Fibroblast of lung (primary cell): Measurements from ENCODE around the gene TLL1. TPM values are rescaled to one million over a fixed set of nuclear protein-coding genes. Genes with fewer than 3 reads are reported as not detected.

Source experiments
- DNase-seq, 2 donors: peaks; one replicate each; pipeline versions ENCODE4 v3.0.0 to v3.0.0-alpha.2; 2010; ENCODE audit warnings: low read depth in 2 of 2
- H2AFZ ChIP-seq: 2 replicates; pipeline ENCODE4 v1.5.1; 2012; ENCODE audit warnings: low read length, control low read depth, inconsistent platforms
- H3K27ac ChIP-seq: 2 replicates; pipeline ENCODE4 v1.5.1; 2011; ENCODE audit warnings: low read length, control low read depth; ENCODE audit not compliant: insufficient read depth
- H3K27me3 ChIP-seq: 2 replicates; pipeline ENCODE4 v1.5.1; 2011; ENCODE audit warnings: mild to moderate bottlenecking, low read length; ENCODE audit not compliant: control insufficient read depth, insufficient read depth
- H3K36me3 ChIP-seq: 2 replicates; pipeline ENCODE4 v1.5.1; 2011; ENCODE audit warnings: low read length; ENCODE audit not compliant: control insufficient read depth, insufficient read depth
- H3K4me1 ChIP-seq: 2 replicates; pipeline ENCODE4 v1.5.1; 2011; ENCODE audit warnings: low read length; ENCODE audit not compliant: control insufficient read depth, insufficient read depth; ENCODE audit errors: extremely low read depth
- H3K4me2 ChIP-seq: 2 replicates; pipeline ENCODE4 v1.5.1; 2011; ENCODE audit warnings: low read length, control low read depth; ENCODE audit not compliant: insufficient read depth; ENCODE audit errors: extremely low read depth
- H3K4me3 ChIP-seq, 4 experiments: fragments of 200-600 bp in 1 of 4; sonication (generic) in 1 of 4; replicated peaks in 1 of 4; 2 replicates each; pipeline ENCODE4 v1.5.1; 2011 to 2016; ENCODE audit warnings: low read length in 4 of 4, low read depth in 3 of 4, mild to moderate bottlenecking in 3 of 4, control low read depth in 2 of 4, inconsistent platforms in 1 of 4, mixed read lengths in 1 of 4; ENCODE audit not compliant: insufficient read depth in 1 of 4; ENCODE audit errors: control extremely low read depth in 1 of 4
- H3K79me2 ChIP-seq: 2 replicates; pipeline ENCODE4 v1.5.1; 2012; ENCODE audit warnings: mild to moderate bottlenecking, low read length, inconsistent platforms; ENCODE audit not compliant: control insufficient read depth, insufficient read depth
- H3K9ac ChIP-seq: 2 replicates; pipeline ENCODE4 v1.5.1; 2011; ENCODE audit warnings: mild to moderate bottlenecking, low read length, control low read depth; ENCODE audit not compliant: insufficient read depth
- H3K9me3 ChIP-seq: 2 replicates; pipeline ENCODE4 v1.5.1; 2012; ENCODE audit warnings: low read depth, low read length; ENCODE audit not compliant: control insufficient read depth, insufficient read depth
- H4K20me1 ChIP-seq: 2 replicates; pipeline ENCODE4 v1.5.1; 2011; ENCODE audit warnings: low read length; ENCODE audit not compliant: control insufficient read depth, insufficient read depth; ENCODE audit errors: extremely low read depth
- CTCF ChIP-seq, 2 donors: IDR thresholded peaks in 1 of 2; conservative IDR thresholded peaks in 1 of 2; 1 replicate in 1 of 2; 2 replicates in 1 of 2; pipeline ENCODE4 v1.5.1; 2011 to 2012; ENCODE audit warnings: low read length in 2 of 2, control low read depth in 1 of 2, inconsistent platforms in 1 of 2, low read depth in 1 of 2, mild to moderate bottlenecking in 1 of 2
- EZH2 ChIP-seq: IDR thresholded peaks from 2 replicates; pipeline ENCODE4 v1.5.1; 2012; ENCODE audit warnings: low read length, control low read depth, mild to moderate bottlenecking; ENCODE audit errors: missing control alignments
- polyA plus RNA-seq, 2 donors: library from polyadenylated mRNA; depleted of rRNA in 1 of 2; stranded (reverse) in 1 of 2; unstranded in 1 of 2; fragments of >200 nt; gene quantifications; 2 replicates each; pipeline ENCODE4 v1.2.1, GENCODE V29; 2011 to 2012; ENCODE audit warnings: missing spikeins in 1 of 2
- total RNA-seq: library from RNA; depleted of rRNA; stranded (reverse); fragments of >200 nt; gene quantifications from 2 replicates; pipeline ENCODE4 v1.2.1, GENCODE V29; 2014

The TLL1 gene
- total and polyA plus RNA-seq, 2 donors (not counting 1 experiment from before 2014, with no cell fraction given) = 0.33 to 2.7 TPM

GRCh38 chr4:165873298-165874071, 448 bp downstream of the TLL1 start:
- H3K4me1 ChIP-seq = no peaks in the 10 kb centered on the region
- peak overlapping the region; percentile 75 for H3K4me2 ChIP-seq
- H3K9ac ChIP-seq = peak overlapping the region; percentile 5
- peak overlapping the region; percentile 33 for H2AFZ ChIP-seq
- peak; percentile 44 for TF ChIP-seq EZH2
- no peak for TF ChIP-seq CTCF (conservative IDR thresholded peaks at IDR 0.05 in 1 of 2, IDR thresholded peaks at IDR 0.05 in 1 of 2; ENCODE audit: low read depth in 1 of 2, low read length in 2 of 2)
- no peaks in the 10 kb centered on the region for H4K20me1 ChIP-seq
- H3K4me3 ChIP-seq = peak overlapping the region; percentile 28 to 65 (median 47)
- H3K27me3 ChIP-seq = peaks cover 14% of the 10 kb centered on the region
- H3K36me3 ChIP-seq = no peaks in the 10 kb centered on the region
- peak; percentile 5 to 35 for DNase-seq
- no peaks in the 10 kb centered on the region for H3K9me3 ChIP-seq
- no peaks in the 10 kb centered on the region for H3K79me2 ChIP-seq
- H3K27ac ChIP-seq = no peak overlapping the region

DNA sequence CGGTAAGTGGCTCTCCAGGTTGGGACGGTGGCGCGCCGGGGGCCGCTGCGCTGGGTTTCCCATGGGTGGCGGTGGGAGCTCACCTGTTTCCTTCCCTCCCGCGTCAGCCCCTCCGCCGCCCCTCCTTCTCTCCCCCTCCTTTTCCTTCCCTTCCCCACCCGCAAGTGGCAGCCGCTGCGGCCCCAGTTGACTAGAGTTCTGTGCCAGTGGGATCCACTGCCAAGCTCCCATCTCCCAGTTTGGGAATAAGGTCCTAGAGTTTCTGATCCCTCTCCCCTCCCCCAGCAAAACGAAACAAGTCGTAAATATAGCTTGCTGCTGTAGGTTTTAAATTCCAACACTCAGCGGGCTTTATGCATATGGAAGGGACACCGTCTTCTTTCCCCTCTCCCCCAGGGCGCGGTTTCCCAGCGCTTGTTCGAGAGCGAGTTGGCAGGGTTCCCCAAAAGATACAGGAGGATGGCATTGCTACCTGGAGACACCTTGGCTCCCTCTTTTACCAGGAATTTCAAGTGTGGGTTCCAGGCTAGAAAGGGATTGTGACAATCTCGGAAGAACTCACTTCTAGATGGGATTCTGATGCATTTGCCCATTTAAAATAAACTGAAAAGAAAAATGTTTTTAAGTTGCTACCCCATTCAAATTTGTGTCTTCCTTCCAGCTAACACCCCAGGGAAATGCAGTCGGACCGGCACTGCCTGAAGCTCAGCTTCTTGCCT, 1.2 kb downstream of the TLL1 start:
- no peak overlapping the region for H3K9ac ChIP-seq
- no peak overlapping the region for H2AFZ ChIP-seq
- TF ChIP-seq CTCF (conservative IDR thresholded peaks at IDR 0.05 in 1 of 2, IDR thresholded peaks at IDR 0.05 in 1 of 2; ENCODE audit: low read depth in 1 of 2, low read length in 2 of 2) (no peak), EZH2 (peak; percentile 60)
- H3K36me3 ChIP-seq = no peaks in the 10 kb centered on the region
- no peaks in the 10 kb centered on the region for H3K9me3 ChIP-seq
- H3K27ac ChIP-seq = no peak overlapping the region
- no peaks in the 10 kb centered on the region for H4K20me1 ChIP-seq
- DNase-seq = no peak
- no peaks in the 10 kb centered on the region for H3K79me2 ChIP-seq
- no peaks in the 10 kb centered on the region for H3K4me1 ChIP-seq
- H3K4me2 ChIP-seq = peak overlapping the region; percentile 48
- peaks cover 14% of the 10 kb centered on the region for H3K27me3 ChIP-seq
- H3K4me3 ChIP-seq = peak overlapping the region; percentile 28 to 54 (median 44)

DNA sequence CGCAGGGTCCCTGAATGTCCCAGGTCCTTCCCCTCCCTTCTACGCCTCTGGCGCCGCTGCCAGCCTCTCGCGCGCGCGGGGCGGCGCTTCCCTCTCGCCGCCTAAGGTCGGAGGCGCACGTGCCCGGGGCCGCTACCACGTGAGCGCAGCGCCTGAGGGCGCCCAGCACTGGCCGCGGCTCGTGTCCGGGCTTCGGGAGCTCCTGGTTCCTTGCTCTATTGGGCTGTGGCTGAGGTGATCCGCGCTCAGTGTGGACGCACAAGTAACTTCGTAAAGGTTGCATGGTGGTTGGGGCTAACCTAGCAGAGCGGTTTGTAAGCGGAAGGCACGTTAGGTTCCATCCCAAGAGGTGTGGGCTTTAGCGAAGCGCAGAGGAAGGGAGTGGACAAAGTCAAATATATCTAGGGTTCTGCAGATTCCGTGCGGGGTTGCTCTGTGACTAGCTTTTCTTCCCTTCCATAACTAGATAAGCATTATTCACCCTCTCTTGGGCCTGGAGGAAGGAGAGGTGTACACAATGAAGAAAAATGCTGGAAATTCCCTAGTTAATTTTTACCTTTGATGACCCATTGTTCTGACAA, 1.8 kb downstream of the TLL1 start:
- H3K27ac ChIP-seq = no peak overlapping the region
- peak overlapping the region in 2 of 4 experiments; percentile 46 to 54 for H3K4me3 ChIP-seq
- peak overlapping the region; percentile 48 for H3K4me2 ChIP-seq
- no peaks in the 10 kb centered on the region for H4K20me1 ChIP-seq
- peaks cover 14% of the 10 kb centered on the region for H3K27me3 ChIP-seq
- no peak overlapping the region for H3K9ac ChIP-seq
- H3K36me3 ChIP-seq = no peaks in the 10 kb centered on the region
- no peak overlapping the region for H2AFZ ChIP-seq
- no peaks in the 10 kb centered on the region for H3K4me1 ChIP-seq
- no peak for TF ChIP-seq CTCF (conservative IDR thresholded peaks at IDR 0.05 in 1 of 2, IDR thresholded peaks at IDR 0.05 in 1 of 2; ENCODE audit: low read depth in 1 of 2, low read length in 2 of 2)
- no peak for TF ChIP-seq EZH2
- H3K9me3 ChIP-seq = no peaks in the 10 kb centered on the region
- DNase-seq = no peak
- H3K79me2 ChIP-seq = no peaks in the 10 kb centered on the region
